ENCODE measurements around the gene RPL31.

RPL31 gene

DNA sequence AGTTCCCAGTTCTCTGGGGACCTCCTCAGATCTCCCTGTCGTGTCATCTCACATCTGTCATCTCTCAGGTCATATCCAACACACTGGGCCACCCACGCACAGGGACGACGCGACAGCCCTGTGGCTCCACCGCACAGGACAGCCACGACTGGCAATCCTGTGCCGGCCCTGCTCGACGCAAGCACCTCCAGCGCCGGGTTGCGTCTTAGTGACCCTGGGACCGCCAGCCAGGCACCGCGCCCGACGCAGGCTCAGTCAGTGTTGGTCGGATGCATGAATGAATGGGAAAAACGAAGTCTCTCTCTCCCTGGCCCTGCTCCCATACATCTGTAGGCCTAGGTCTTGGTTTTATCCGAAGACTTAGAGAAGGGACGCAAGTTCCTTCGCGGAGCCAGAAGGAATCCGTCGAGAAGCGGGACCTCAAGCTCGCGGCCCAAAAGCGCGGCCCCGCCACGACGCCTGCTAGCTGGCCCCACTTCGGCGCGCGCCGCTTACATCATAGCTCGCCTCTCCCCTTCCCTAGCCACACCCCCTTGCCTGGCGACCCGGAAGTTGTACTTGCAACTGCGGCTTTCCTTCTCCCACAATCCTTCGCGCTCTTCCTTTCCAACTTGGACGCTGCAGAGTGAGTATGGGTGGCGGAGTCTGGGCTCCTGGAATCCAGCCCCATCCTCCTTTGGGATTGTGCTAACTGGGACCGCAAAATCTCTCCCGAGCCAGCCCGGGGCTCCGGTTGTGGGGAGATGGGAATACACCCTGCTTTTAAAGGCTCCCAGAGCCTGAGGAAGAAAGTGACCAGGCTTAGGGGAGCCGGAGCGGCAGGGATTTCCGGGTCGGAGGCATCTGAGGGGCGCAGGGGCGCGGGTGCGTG, at the start of gene RPL31:
Gene RPL31 (plus strand): TSS at position 599 of the 871 bp plus-strand sequence. CDS start 413 bp downstream, outside the sequence.
- H3K79me2 ChIP-seq = no peaks in the 10 kb centered on the region
- no peaks in the 10 kb centered on the region for H3K36me3 ChIP-seq (ENCODE audit: control insufficient read depth, insufficient read depth, low read length)
- TF ChIP-seq, protein P1, sequence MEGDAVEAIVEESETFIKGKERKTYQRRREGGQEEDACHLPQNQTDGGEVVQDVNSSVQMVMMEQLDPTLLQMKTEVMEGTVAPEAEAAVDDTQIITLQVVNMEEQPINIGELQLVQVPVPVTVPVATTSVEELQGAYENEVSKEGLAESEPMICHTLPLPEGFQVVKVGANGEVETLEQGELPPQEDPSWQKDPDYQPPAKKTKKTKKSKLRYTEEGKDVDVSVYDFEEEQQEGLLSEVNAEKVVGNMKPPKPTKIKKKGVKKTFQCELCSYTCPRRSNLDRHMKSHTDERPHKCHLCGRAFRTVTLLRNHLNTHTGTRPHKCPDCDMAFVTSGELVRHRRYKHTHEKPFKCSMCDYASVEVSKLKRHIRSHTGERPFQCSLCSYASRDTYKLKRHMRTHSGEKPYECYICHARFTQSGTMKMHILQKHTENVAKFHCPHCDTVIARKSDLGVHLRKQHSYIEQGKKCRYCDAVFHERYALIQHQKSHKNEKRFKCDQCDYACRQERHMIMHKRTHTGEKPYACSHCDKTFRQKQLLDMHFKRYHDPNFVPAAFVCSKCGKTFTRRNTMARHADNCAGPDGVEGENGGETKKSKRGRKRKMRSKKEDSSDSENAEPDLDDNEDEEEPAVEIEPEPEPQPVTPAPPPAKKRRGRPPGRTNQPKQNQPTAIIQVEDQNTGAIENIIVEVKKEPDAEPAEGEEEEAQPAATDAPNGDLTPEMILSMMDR (IDR thresholded peaks at IDR 0.05) = no peak
- H3K27me3 ChIP-seq (ENCODE audit: control insufficient read depth, insufficient read depth, low read length) = no peaks in the 10 kb centered on the region
- peak within 1 kb of the TSS; percentile 99 for H2AFZ ChIP-seq
- H3K4me3 ChIP-seq (ENCODE audit: low read depth, low read length) = peak within 1 kb of the TSS; percentile 95
- no peaks in the 10 kb centered on the region for H3K9me3 ChIP-seq (ENCODE audit: control insufficient read depth, low read length)
- peak within 1 kb of the TSS; percentile 77 for H3K27ac ChIP-seq
- H3K9ac ChIP-seq = peak within 1 kb of the TSS; percentile 46
- peak within 1 kb of the TSS; percentile 92 for H3K4me2 ChIP-seq (ENCODE audit: low read length)
- peaks cover 5% of the 10 kb centered on the region for H3K4me1 ChIP-seq

DNA sequence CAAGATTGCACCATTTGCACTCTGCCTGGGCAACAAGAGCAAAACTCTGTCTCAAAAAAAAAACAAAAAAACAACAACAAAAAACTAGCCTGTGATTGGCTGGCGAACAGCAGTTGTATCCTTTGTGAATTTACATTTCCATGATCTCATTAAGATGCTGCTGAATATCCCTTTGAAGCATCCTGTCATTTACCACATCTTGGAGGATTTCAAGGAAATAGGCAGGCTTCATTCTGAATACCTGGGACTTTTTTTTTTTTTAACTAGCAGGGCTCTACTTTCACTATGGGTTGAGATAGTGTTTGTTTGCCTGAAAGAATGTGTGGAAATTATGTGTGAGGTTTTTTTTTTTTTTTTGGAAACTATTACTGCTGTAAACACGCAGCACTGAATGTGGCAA, 49.6 kb upstream of the RPL31 start:
- no peak overlapping the region for H3K4me3 ChIP-seq (ENCODE audit: low read depth, low read length)
- no peak overlapping the region for H3K4me2 ChIP-seq (ENCODE audit: low read length)
- no peak overlapping the region for H3K27ac ChIP-seq
- H3K4me1 ChIP-seq = no peaks in the 10 kb centered on the region
- H3K9ac ChIP-seq = no peak overlapping the region
- no peak overlapping the region for H2AFZ ChIP-seq
- H3K9me3 ChIP-seq (ENCODE audit: control insufficient read depth, low read length) = no peaks in the 10 kb centered on the region
- no peaks in the 10 kb centered on the region for H3K27me3 ChIP-seq (ENCODE audit: control insufficient read depth, insufficient read depth, low read length)
- no peaks in the 10 kb centered on the region for H3K79me2 ChIP-seq
- H3K36me3 ChIP-seq (ENCODE audit: control insufficient read depth, insufficient read depth, low read length) = no peaks in the 10 kb centered on the region
- TF ChIP-seq, protein P1 (IDR thresholded peaks at IDR 0.05) = no peak

DNA sequence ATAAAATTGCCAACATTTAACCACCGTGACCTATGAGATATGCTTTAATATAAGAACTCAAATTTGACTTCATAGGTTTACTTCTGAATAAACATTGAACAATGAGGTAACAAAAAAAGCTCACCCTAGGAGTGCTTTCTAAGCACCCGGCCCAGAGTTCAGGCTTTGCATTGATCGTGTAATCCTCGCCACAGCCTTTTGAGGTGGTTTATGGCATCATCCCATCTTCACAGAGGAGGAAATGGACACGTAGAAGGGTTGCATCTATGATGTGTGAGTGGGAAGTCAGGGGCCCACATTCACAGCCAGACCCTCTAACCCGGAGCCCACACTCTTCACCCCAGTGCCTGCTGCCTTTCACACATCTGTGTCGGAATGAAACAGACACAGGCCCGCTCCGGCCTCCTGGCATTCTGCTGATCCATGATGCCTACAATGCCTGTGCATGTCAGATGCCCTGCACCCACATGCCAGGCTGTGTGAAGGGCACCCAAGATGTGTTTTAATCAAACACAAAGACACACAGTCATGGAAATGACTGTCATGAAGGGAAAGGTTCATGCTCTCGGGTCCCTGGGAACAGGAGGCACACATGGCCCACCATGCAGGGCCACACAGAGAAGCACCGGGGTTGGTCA, 48.6 kb upstream of the RPL31 start:
- no peaks in the 10 kb centered on the region for H3K4me1 ChIP-seq
- no peak overlapping the region for H2AFZ ChIP-seq
- no peaks in the 10 kb centered on the region for H3K36me3 ChIP-seq (ENCODE audit: control insufficient read depth, insufficient read depth, low read length)
- no peaks in the 10 kb centered on the region for H3K79me2 ChIP-seq
- H3K9ac ChIP-seq = no peak overlapping the region
- H3K27me3 ChIP-seq (ENCODE audit: control insufficient read depth, insufficient read depth, low read length) = no peaks in the 10 kb centered on the region
- TF ChIP-seq, protein P1 (IDR thresholded peaks at IDR 0.05) = no peak
- no peak overlapping the region for H3K27ac ChIP-seq
- no peak overlapping the region for H3K4me3 ChIP-seq (ENCODE audit: low read depth, low read length)
- no peaks in the 10 kb centered on the region for H3K9me3 ChIP-seq (ENCODE audit: control insufficient read depth, low read length)
- H3K4me2 ChIP-seq (ENCODE audit: low read length) = no peak overlapping the region

DNA sequence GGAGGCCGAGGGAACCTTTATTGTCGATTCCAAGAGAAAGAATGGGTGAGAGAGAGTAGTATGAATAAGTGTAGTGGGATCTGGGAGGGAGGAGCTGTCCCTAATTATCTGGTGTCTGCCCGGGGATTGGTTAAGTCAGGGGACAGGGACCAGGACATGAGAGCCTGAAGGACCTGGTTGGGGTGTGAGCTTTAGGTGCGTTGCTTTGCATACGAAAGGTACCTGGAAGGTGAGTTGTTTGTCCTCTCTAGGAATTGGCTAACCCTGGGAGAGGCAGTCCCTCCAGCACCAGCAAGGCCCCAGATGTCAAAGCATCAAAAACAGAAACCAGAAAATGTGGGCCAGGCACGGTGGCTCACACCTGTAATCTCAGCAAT, 48.1 kb upstream of the RPL31 start:
- Histone ChIP-seq H3K9ac (no peak overlapping the region), H3K36me3 (ENCODE audit: control insufficient read depth, insufficient read depth, low read length) (no peaks in the 10 kb centered on the region), H3K27me3 (ENCODE audit: control insufficient read depth, insufficient read depth, low read length) (no peaks in the 10 kb centered on the region), H3K79me2 (no peaks in the 10 kb centered on the region), H2AFZ (no peak overlapping the region), H3K4me2 (ENCODE audit: low read length) (no peak overlapping the region), H3K27ac (no peak overlapping the region), H3K9me3 (ENCODE audit: control insufficient read depth, low read length) (no peaks in the 10 kb centered on the region), H3K4me1 (no peaks in the 10 kb centered on the region), H3K4me3 (ENCODE audit: low read depth, low read length) (no peak overlapping the region)
- TF ChIP-seq, protein P1 (IDR thresholded peaks at IDR 0.05) = no peak
